Fibroblast of villous mesenchyme (primary cell): ENCODE data around the gene MRPS23. TPM values are rescaled to one million over a fixed set of nuclear protein-coding genes. Genes with fewer than 3 reads are reported as not detected.
A peak's percentile ranks its signal among the peaks of the same experiment; 100 is the strongest.

Experiments used
- DNase-seq: peaks from one replicate; pipeline ENCODE4 v3.0.0-alpha.2; 2010; ENCODE audit warnings: low read depth
- H3K4me3 ChIP-seq: 2 replicates; pipeline ENCODE4 v1.5.1; 2011; ENCODE audit warnings: low read depth, mild to moderate bottlenecking, low read length
- total RNA-seq: library from RNA; depleted of rRNA; stranded (reverse); fragments of >200 nt; gene quantifications from 2 replicates; pipeline ENCODE4 v1.2.3, GENCODE V29; 2012
- TF ChIP-seq, protein P1 (sequence below): IDR thresholded peaks from 2 replicates; pipeline ENCODE4 v1.5.1; 2012; ENCODE audit warnings: low read depth, mild to moderate bottlenecking, low read length; ENCODE audit not compliant: insufficient read depth

MRPS23 gene
- total RNA-seq, 1 donor: 22.0 TPM

DNA sequence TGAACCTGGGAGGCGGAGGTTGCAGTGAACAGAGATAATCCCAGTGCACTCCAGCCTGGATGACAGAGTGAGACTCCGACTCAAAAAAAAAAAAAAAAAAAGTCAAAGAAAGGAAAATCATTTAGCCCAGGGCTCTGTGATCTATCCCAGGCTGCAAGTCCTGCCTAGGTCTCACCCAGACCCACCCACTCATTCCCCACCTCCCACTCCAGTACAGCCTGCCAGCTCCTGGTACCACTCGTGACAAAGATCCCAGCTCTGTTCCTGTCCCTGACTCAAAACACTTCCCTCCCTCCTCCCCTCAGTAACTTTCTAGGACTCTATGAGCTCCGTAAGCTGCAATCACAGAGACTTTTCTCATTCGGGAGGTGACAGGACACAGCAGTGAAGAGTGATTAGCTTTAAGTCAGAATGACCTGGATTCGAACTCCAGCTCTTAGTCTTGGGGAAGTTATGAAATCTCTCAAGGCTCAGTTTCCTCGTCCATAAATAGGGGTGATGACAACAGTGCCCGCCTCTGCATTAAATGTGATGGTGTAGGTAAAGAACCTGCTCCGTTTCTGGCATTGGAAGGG, 28.0 kb upstream of the MRPS23 start:
- TF ChIP-seq, protein P1, sequence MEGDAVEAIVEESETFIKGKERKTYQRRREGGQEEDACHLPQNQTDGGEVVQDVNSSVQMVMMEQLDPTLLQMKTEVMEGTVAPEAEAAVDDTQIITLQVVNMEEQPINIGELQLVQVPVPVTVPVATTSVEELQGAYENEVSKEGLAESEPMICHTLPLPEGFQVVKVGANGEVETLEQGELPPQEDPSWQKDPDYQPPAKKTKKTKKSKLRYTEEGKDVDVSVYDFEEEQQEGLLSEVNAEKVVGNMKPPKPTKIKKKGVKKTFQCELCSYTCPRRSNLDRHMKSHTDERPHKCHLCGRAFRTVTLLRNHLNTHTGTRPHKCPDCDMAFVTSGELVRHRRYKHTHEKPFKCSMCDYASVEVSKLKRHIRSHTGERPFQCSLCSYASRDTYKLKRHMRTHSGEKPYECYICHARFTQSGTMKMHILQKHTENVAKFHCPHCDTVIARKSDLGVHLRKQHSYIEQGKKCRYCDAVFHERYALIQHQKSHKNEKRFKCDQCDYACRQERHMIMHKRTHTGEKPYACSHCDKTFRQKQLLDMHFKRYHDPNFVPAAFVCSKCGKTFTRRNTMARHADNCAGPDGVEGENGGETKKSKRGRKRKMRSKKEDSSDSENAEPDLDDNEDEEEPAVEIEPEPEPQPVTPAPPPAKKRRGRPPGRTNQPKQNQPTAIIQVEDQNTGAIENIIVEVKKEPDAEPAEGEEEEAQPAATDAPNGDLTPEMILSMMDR: no peak
- no peak overlapping the region for H3K4me3 ChIP-seq
- DNase-seq: no peak

DNA sequence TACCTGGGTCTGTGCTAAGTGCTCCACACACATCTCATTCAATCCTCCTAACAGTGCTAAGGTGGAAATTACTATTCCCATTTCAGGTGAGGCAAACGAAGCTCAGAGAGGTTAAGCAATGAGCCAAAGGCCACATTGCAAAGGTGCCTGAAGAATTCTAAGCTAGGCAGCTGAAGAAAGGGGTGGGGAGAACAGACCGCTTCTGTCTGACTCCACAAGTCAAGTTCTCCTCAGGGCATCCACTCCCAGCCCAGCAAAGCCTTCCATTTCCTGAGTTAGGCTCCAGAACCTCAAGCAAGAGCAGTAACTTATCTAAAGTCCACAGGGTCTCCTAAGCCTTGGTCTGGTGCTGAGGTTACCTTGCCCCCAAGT, 27.0 kb upstream of the MRPS23 start:
- TF ChIP-seq, protein P1: no peak
- H3K4me3 ChIP-seq: no peak overlapping the region
- no peak for DNase-seq

DNA sequence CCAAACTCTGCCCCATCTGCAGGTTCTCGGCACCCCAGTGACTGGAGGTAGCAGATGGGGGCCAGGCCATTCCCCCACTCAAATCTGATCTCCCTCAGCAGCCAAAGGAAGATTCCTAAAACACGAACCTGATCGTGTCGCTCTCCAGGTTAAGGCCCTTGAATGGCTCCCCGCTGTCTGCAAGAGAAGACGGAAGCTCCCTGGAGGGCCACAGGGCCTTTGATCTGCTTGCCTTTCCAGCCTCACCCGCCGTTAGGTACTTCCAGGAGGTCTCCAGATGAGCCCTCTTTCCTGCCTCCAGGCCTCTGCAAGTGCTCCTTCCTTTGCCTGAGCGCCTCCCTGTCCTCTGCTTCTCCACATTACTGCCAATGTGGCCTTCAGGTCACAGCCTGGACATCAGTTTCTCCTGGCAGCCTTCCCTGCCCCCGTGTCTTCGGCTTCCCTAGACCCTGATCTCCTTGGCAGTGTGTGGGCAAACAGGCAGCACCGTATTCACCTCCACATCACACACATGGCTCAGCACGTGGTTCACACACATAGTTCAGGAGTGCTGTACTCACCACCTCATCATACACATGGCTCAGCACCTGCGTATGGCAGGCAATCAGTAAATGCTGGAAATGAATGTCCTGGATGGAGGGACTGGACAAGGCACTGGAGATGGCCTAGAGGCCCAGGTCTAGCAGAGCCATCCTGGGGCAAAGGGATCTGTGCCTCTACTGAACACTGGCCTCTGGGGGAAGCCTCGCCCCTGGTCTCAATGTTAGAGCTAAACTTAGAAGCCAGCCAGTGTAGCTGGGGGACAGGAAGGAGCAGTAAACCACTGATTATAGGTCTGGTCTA, 26.4 kb upstream of the MRPS23 start:
- TF ChIP-seq, protein P1: no peak
- no peak overlapping the region for H3K4me3 ChIP-seq
- no peak for DNase-seq

DNA sequence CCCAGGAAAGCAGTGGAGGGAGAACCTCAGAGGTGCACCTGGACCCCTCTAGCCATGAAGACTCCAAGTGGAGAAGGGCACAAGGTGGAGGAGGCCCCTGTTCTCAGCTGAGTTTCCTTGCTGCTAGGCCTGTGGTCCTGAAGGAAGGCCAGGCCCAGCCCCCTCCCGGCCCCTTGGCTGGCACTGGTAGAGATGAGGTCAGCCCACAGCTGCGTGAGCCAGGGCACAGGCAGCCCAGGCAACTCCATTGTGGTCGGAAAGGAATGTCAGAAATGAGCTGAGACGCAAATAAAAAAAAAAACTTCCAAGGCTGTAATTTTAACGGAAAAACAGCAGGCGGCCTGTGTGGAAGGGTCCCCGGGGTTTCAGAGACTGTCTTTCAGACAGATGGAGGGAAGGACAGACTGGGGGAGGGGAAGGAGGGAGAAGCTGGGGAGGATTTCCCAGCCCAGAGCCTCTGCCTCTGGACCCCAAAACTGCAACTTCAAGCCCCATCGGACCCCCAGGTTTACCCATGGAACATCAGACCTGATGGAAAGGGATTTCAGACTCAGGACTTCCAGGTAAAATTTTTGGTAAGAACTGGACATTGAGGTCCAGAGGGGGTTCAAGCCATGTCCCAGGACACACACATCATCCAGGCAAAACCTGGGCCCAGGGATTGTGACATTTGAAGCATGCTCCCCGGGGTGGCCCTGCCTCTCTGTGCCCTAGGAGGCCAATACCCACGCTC, 25.6 kb upstream of the MRPS23 start:
- H3K4me3 ChIP-seq: peak overlapping the region; percentile 12
- DNase-seq: peak; percentile 98
- TF ChIP-seq, protein P1: peak; percentile 72

DNA sequence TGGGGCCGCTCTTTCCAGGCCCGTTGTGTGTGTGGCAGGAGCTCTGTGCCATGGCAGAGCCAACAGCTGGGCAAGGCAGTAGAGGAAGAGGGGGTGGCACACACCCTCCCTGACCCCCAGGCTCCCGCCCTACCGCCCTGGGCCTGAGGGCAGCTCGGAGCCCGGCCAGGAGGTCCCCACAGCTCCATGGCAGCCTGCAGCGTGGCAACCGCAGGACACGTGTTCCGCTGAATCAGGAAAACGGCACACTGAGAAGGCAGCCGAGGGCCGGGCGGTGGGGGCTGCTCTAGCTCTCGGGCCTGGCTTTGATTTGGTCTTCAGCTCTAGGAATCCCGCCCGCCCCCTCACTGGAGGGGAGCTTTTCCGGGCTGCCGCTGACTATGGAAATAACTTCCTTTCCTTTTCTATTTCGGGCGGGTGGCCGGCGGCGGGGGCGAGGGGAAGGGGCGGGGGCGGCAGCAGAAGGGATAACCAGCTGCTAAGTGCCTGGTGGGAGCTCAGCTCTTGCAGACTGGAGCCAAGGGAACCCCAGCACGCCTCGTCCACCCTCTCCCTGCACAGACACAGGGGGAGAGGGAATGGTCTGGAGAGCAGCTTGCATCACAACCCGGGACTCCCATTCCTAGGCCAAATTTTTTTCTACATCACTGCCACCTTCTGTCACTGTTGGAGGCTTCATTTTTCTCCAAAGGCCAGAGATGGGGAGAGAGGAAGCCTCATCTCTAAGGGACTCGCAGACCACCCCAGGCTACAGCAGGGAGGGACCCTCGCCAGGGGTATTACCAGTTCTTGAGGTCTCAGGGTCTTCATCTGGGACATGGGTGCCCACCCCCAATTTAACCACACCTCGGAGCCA, 24.8 kb upstream of the MRPS23 start:
- TF ChIP-seq, protein P1: no peak
- DNase-seq: peak; percentile 96
- peak overlapping the region; percentile 12 for H3K4me3 ChIP-seq

DNA sequence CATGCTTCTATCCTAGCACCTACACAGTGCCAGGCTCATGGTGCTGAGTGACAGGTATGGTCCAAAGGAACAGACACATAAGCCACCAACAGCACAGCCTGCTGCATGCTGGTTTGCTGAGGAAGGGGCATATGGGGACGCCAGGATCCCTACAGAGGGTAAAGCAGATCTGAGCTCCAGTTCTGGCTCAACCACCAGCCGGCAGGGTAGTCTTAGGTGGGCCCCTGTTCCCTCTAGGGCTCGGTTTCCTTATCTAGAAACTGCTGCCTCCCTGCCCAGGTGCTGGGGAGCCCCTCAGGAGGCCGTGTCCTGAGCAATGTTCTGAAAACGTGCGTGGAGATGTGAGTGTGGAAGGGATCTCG, 24.2 kb upstream of the MRPS23 start:
- DNase-seq: no peak
- TF ChIP-seq, protein P1: no peak
- no peak overlapping the region for H3K4me3 ChIP-seq
